A673 (cell line): ENCODE data around the gene PABPC4L. TPM values are rescaled to one million over a fixed set of nuclear protein-coding genes. Genes with fewer than 3 reads are reported as not detected.
A peak's percentile ranks its signal among the peaks of the same experiment; 100 is the strongest.

Source experiments
- BruUV-seq: library from RNA; stranded (reverse); fragments of 400-500 nt; replicated peaks from 2 replicates; lab custom pipeline; 2021; lab: Mats Ljungman, UMichigan
- CTCF ChIA-PET: fragments of 300-600 bp; sonication (Branson Sonifier 250); formaldehyde crosslinking; loops from one replicate; lab custom pipeline; 2022; ENCODE audit warnings: antibody characterized with exemption; lab: Charles Lee
- POLR2A ChIA-PET: fragments of 300-600 bp; sonication (Branson Sonifier 250); formaldehyde crosslinking; loops from one replicate; lab custom pipeline; 2022; ENCODE audit warnings: antibody characterized with exemption; ENCODE audit not compliant: low non-redundant PET; lab: Charles Lee
- DNase-seq: peaks from one replicate; pipeline ENCODE4 v3.0.0-alpha.2; 2015; ENCODE audit warnings: low spot score
- H3K27ac ChIP-seq: fragments of 200-600 bp; sonication (generic); 2 replicates; pipeline ENCODE4 v1.5.1; 2016; ENCODE audit warnings: mixed run types, low read depth, mild to moderate bottlenecking, mixed read lengths, antibody characterized with exemption, low read length; ENCODE audit not compliant: poor library complexity, severe bottlenecking
- H3K27me3 ChIP-seq: fragments of 200-600 bp; sonication (generic); replicated peaks from 2 replicates; pipeline ENCODE4 v1.6.1; 2017; ENCODE audit warnings: mixed run types, low read depth, mild to moderate bottlenecking, mixed read lengths, antibody characterized with exemption, low read length; ENCODE audit not compliant: insufficient read depth, poor library complexity
- H3K36me3 ChIP-seq: fragments of 200-600 bp; sonication (generic); 2 replicates; pipeline ENCODE4 v1.6.1; 2016; ENCODE audit warnings: mixed run types, mild to moderate bottlenecking, mixed read lengths, antibody characterized with exemption, low read length; ENCODE audit not compliant: insufficient read depth, poor library complexity, severe bottlenecking
- H3K4me1 ChIP-seq: fragments of 200-600 bp; sonication (generic); 2 replicates; pipeline ENCODE4 v1.6.1; 2017; ENCODE audit warnings: mixed run types, mild to moderate bottlenecking, mixed read lengths, antibody characterized with exemption, low read length; ENCODE audit not compliant: insufficient read depth, poor library complexity, severe bottlenecking
- H3K4me3 ChIP-seq: fragments of 200-600 bp; sonication (generic); 2 replicates; pipeline ENCODE4 v1.5.1; 2016; ENCODE audit warnings: low read depth, mixed run types, mild to moderate bottlenecking, mixed read lengths, low read length; ENCODE audit not compliant: poor library complexity, severe bottlenecking
- H3K9me3 ChIP-seq: fragments of 200-600 bp; sonication (generic); 2 replicates; pipeline ENCODE4 v1.6.1; 2016; ENCODE audit warnings: mixed run types, low read depth, mild to moderate bottlenecking, mixed read lengths, antibody characterized with exemption, low read length; ENCODE audit not compliant: poor library complexity, severe bottlenecking
- EZH2 ChIP-seq: fragments of 200-600 bp; sonication (generic); IDR thresholded peaks from 2 replicates; pipeline ENCODE4 v1.6.1; 2017; ENCODE audit warnings: borderline replicate concordance, low read depth, mild to moderate bottlenecking, mixed read lengths, antibody characterized with exemption, low read length; ENCODE audit not compliant: poor library complexity, severe bottlenecking
- intact Hi-C: fragments of 100-400 bp; cut with micrococcal nuclease; formaldehyde crosslinking; loops from one replicate; pipeline ENCODE4 v1.10.0; 2022; ENCODE audit not compliant: unreplicated experiment
- total RNA-seq: library from RNA; stranded (reverse); gene quantifications from 2 replicates; pipeline ENCODE4 v1.2.3, GENCODE V29; 2021
- TF ChIP-seq, protein P1 (sequence below): fragments of 300-800, 200-600 bp; sonication (generic); conservative IDR thresholded peaks from 2 replicates; pipeline ENCODE4 v1.5.1; 2017; ENCODE audit warnings: low read depth, mild to moderate bottlenecking, antibody characterized with exemption, low read length, moderate library complexity, mixed read lengths

Gene PABPC4L
- total RNA-seq, 1 experiment from 2014 or later: 3.4 TPM

DNA sequence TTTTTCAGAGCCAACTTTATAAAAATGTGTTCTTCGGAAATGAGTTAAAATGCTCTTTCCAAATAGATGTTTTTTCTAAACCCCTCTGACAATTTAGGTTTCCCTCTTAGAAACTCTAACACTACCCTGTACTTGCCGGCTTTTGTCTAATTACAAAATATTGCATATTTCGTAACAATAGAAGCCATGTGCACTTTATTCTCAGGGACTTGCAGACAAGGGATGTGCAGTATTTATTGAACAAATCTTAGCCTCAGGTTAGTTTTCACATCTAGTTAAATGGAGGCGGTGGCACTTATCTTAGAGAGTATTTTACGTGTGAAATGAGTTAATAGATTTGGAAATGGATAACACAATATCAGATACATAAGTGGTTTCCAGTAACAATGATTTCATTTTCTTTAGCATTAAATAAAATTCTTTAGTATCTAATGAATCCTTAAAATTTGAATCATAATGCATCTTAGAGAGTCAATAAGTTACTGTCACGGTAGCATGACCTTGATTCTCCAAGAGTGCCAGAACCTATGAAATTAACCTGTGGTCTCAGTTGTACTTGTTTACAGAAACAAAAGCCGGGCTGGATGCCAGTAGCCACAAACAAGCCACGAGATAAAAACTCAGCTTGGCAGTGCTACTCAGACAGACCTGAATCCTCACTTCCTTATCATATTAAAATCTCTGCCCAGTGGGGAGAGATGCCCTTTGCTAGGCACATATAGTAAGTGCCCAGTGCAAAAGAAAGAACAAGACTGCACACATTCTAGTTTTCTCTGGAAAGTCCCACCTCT lies 772 bp upstream of the PABPC4L start:
- POLR2A ChIA-PET: interaction anchor here (0.6 kb wide), 1 partner anchor 209 kb away, joined by 4 read pairs; no protein-coding TSS in a partner anchor
- peak; percentile 5 for DNase-seq
- CTCF ChIA-PET: no interaction called here

DNA sequence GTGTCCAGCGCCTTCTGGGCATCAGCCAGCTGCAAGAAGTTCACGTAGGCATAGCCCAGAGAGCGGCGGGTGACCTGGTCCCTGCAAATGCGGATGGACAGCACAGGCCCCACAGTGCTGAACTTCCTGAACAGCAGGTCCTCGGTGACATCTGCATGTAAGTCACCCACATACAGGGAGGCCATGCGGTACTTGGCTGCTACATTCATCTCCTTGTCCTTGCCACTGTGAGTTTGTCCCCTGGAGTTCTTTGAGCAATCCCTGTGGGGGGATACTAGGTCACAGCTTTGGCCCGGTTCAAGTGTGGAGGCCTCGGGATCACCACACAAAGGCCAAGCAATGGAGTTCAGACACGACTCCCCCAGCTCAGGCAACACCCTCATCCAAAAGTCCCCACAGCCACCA lies 776 bp downstream of the PABPC4L start:
- DNase-seq: no peak
- intact Hi-C loops: no loop called here
- TF ChIP-seq, protein P1, sequence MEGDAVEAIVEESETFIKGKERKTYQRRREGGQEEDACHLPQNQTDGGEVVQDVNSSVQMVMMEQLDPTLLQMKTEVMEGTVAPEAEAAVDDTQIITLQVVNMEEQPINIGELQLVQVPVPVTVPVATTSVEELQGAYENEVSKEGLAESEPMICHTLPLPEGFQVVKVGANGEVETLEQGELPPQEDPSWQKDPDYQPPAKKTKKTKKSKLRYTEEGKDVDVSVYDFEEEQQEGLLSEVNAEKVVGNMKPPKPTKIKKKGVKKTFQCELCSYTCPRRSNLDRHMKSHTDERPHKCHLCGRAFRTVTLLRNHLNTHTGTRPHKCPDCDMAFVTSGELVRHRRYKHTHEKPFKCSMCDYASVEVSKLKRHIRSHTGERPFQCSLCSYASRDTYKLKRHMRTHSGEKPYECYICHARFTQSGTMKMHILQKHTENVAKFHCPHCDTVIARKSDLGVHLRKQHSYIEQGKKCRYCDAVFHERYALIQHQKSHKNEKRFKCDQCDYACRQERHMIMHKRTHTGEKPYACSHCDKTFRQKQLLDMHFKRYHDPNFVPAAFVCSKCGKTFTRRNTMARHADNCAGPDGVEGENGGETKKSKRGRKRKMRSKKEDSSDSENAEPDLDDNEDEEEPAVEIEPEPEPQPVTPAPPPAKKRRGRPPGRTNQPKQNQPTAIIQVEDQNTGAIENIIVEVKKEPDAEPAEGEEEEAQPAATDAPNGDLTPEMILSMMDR: no peak
- TF ChIP-seq EZH2: no peak
- Histone ChIP-seq H3K9me3 (no peaks in the 10 kb centered on the region), H3K27me3 (no peaks in the 10 kb centered on the region), H3K27ac (peak overlapping the region; percentile 80), H3K36me3 (no peaks in the 10 kb centered on the region), H3K4me3 (peak overlapping the region; percentile 58), H3K4me1 (peaks cover 6% of the 10 kb centered on the region)
- ChIA-PET CTCF (no interaction called here), POLR2A (no interaction called here)
- no TSS peak for BruUV-seq

More for the DNA sequence above, 772 bp upstream of the PABPC4L start:
- Histone ChIP-seq H3K9me3 (no peaks in the 10 kb centered on the region), H3K27me3 (no peaks in the 10 kb centered on the region), H3K4me3 (no peak overlapping the region), H3K4me1 (peaks cover 6% of the 10 kb centered on the region), H3K36me3 (no peaks in the 10 kb centered on the region), H3K27ac (no peak overlapping the region)
- TF ChIP-seq, protein P1: no peak
- TF ChIP-seq EZH2: no peak
- BruUV-seq: no TSS peak
- intact Hi-C loops: no loop called here

DNA sequence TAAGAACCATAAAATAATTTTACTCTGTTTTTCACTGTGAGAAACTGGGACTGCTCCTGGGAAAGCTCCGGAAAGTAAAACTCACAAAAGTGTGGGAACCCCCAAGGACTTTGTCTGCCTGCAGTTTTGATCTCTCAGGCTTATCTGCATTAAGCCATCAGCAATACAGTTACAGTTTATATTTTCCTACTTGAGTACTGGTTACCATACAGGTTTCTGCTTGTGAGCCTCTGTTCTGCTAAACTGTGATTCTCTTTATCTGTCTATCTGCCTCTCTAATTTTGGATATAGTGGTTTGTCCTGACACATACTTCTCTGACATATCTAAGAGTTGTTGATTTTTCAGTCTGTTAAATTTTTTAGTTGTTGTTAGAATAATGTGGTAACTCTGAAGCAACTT lies 11.6 kb downstream of the PABPC4L start:
- intact Hi-C loops: no loop called here
- DNase-seq: no peak
- no peak overlapping the region for H3K27ac ChIP-seq
- H3K4me1 ChIP-seq: no peaks in the 10 kb centered on the region
- H3K4me3 ChIP-seq: no peak overlapping the region
- ChIA-PET CTCF (no interaction called here), POLR2A (no interaction called here)
- no peaks in the 10 kb centered on the region for H3K9me3 ChIP-seq
- BruUV-seq: no TSS peak
- H3K27me3 ChIP-seq: no peaks in the 10 kb centered on the region
- no peaks in the 10 kb centered on the region for H3K36me3 ChIP-seq
- TF ChIP-seq EZH2: no peak
- TF ChIP-seq, protein P1: no peak
